Measurements from ENCODE around the gene PPM1L.

DNA sequence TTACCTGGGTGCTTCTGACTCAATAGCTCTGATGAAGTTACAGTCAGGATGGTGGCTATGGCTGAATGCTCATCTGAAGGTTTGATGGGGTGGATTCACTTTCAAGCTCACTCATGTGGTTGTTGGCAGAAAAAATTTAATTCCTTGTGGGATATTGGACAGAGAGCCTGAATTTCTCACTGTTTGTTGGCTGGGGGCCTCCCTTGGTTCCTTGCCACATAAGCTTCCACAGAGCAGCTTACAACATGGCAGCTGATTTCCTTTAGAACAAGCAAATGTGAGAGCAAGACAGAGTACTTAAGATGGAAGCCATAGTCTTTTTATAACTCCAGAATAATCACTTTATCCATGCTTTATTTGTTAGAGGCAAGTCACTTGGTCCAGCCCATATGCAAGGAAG lies 150.6 kb downstream of the PPM1L start:
- TF ChIP-seq ZNF565 (CRISPR knock-in tag; conservative IDR thresholded peaks at IDR 0.05; ENCODE audit: low read depth) = no peak
- TF ChIP-seq ARNTL (CRISPR knock-in tag; IDR thresholded peaks at IDR 0.05; ENCODE audit: borderline replicate concordance, low read depth) = no peak
- no peak for TF ChIP-seq ZNF70 (CRISPR knock-in tag; IDR thresholded peaks at IDR 0.05)
- no peak for TF ChIP-seq CSDC2 (CRISPR knock-in tag; IDR thresholded peaks at IDR 0.05)
- TF ChIP-seq, protein P1, sequence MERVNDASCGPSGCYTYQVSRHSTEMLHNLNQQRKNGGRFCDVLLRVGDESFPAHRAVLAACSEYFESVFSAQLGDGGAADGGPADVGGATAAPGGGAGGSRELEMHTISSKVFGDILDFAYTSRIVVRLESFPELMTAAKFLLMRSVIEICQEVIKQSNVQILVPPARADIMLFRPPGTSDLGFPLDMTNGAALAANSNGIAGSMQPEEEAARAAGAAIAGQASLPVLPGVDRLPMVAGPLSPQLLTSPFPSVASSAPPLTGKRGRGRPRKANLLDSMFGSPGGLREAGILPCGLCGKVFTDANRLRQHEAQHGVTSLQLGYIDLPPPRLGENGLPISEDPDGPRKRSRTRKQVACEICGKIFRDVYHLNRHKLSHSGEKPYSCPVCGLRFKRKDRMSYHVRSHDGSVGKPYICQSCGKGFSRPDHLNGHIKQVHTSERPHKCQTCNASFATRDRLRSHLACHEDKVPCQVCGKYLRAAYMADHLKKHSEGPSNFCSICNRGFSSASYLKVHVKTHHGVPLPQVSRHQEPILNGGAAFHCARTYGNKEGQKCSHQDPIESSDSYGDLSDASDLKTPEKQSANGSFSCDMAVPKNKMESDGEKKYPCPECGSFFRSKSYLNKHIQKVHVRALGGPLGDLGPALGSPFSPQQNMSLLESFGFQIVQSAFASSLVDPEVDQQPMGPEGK (CRISPR knock-in tag; IDR thresholded peaks at IDR 0.05; ENCODE audit: borderline replicate concordance) = no peak
- TF ChIP-seq ZFP3 (CRISPR knock-in tag; IDR thresholded peaks at IDR 0.05) = no peak

Measured in SK-N-SH treated with all-trans-retinoic acid at 6 μM for 48 hours (cell line).